WERI-Rb-1 (cell line): ENCODE measurements around the gene PRUNE1.
A peak's percentile ranks its signal among the peaks of the same experiment; 100 is the strongest.

Source experiments
- DNase-seq: peaks from one replicate; pipeline ENCODE4 v3.0.0-alpha.2; 2020
- H3K27ac ChIP-seq: fragments of 250-450 bp; sonication (Bioruptor Pico); 2 replicates; pipeline ENCODE4 v1.5.1; 2020; ENCODE audit warnings: mild to moderate bottlenecking, moderate library complexity
- H3K27me3 ChIP-seq: fragments of 250-450 bp; sonication (Bioruptor Pico); 2 replicates; pipeline ENCODE4 v1.5.1; 2021; ENCODE audit warnings: mild to moderate bottlenecking, low read depth, moderate library complexity; ENCODE audit not compliant: insufficient read depth, severe bottlenecking
- H3K36me3 ChIP-seq: fragments of 250-450 bp; sonication (Bioruptor Pico); 2 replicates; pipeline ENCODE4 v1.5.1; 2020; ENCODE audit warnings: mild to moderate bottlenecking, moderate library complexity
- H3K4me3 ChIP-seq: 2 replicates; pipeline ENCODE4 v1.5.1; 2011; ENCODE audit warnings: low read depth, mild to moderate bottlenecking, control low read depth, low read length
- H3K9me3 ChIP-seq: fragments of 250-450 bp; sonication (Bioruptor Pico); 2 replicates; pipeline ENCODE4 v1.5.1; 2021; ENCODE audit warnings: mild to moderate bottlenecking, moderate library complexity; ENCODE audit not compliant: severe bottlenecking
- TF ChIP-seq, protein P1 (sequence below): IDR thresholded peaks from 2 replicates; pipeline ENCODE4 v1.5.1; 2011; ENCODE audit warnings: low read depth, mild to moderate bottlenecking, control low read depth, inconsistent platforms, low read length

PRUNE1 gene

DNA sequence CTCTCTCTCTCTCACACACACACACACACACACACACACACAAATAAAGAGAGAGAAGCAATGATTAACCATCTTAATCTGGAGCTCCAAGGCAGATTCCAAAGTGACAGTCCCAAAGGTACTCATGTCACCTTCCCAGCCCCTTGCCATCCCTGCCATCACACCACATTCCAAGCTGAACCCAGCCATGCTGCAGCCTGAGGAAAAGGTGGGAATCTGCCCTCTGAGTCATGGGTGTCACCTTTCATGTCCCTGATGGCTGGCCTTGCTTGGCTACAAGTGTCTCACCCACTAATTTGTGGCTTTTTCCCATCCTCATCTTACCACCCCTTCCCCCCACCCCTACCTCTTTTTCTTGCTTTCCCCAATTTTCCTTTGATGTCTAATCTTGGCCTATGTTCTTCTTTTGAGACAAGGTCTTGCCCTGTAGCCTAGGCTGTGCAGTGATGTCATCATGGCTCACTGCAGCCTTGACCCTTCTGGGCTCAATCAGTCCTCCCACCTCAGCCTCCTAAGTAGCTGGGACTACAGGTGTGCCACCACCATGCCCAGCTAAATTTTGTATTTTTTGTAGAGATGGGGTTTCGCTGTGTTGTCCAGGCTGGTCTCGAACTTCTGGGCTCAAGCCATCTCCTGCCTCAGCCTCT, 22.9 kb upstream of the PRUNE1 start:
- H3K36me3 ChIP-seq = no peaks in the 10 kb centered on the region
- H3K27me3 ChIP-seq = no peaks in the 10 kb centered on the region
- TF ChIP-seq, protein P1, sequence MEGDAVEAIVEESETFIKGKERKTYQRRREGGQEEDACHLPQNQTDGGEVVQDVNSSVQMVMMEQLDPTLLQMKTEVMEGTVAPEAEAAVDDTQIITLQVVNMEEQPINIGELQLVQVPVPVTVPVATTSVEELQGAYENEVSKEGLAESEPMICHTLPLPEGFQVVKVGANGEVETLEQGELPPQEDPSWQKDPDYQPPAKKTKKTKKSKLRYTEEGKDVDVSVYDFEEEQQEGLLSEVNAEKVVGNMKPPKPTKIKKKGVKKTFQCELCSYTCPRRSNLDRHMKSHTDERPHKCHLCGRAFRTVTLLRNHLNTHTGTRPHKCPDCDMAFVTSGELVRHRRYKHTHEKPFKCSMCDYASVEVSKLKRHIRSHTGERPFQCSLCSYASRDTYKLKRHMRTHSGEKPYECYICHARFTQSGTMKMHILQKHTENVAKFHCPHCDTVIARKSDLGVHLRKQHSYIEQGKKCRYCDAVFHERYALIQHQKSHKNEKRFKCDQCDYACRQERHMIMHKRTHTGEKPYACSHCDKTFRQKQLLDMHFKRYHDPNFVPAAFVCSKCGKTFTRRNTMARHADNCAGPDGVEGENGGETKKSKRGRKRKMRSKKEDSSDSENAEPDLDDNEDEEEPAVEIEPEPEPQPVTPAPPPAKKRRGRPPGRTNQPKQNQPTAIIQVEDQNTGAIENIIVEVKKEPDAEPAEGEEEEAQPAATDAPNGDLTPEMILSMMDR = no peak
- no peak overlapping the region for H3K4me3 ChIP-seq
- H3K27ac ChIP-seq = no peak overlapping the region
- DNase-seq = no peak
- H3K9me3 ChIP-seq = no peaks in the 10 kb centered on the region

DNA sequence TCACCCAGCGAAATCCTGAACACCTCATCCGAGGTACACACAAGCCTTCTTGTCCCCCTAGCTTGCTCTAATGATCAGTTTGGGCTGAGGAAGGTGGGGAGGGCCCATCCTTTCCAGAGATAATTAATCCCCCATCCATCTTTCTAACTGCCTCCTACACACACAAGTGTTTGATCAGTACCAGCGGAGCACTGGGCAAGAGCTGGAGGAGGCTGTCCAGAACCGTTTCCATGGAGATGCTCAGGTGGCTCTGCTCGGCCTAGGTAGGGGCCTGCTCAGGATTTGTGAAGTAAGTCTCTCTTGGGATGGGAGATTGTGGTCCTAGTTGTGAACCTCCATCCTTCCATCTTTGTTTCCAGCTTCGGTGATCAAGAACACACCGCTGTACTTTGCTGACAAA, 20.3 kb upstream of the PRUNE1 start:
- Histone ChIP-seq H3K36me3 (no peaks in the 10 kb centered on the region), H3K4me3 (no peak overlapping the region), H3K27ac (no peak overlapping the region), H3K9me3 (no peaks in the 10 kb centered on the region), H3K27me3 (no peaks in the 10 kb centered on the region)
- TF ChIP-seq, protein P1 = no peak
- no peak for DNase-seq

DNA sequence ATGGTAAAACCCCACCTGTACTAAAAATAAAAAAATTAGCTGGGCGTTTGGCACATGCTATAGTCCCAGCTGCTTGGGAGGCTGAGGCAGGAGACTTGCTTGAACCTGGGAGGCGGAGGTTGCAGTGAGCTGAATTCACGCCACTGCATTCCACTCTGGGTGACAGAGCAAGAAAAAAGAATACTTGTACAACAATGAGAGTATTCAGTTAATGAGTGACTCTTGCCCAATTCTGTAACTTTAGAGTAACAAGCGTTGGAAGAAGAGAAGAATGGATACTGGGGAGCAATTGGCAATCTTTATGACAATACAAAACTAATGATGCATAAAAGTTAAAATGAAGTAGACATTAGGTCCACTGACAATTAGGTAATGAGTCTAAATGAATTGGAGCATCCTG, 15.6 kb upstream of the PRUNE1 start:
- Histone ChIP-seq H3K4me3 (no peak overlapping the region), H3K36me3 (peaks cover 12% of the 10 kb centered on the region), H3K27me3 (no peaks in the 10 kb centered on the region), H3K9me3 (no peaks in the 10 kb centered on the region), H3K27ac (no peak overlapping the region)
- no peak for DNase-seq
- TF ChIP-seq, protein P1 = no peak

DNA sequence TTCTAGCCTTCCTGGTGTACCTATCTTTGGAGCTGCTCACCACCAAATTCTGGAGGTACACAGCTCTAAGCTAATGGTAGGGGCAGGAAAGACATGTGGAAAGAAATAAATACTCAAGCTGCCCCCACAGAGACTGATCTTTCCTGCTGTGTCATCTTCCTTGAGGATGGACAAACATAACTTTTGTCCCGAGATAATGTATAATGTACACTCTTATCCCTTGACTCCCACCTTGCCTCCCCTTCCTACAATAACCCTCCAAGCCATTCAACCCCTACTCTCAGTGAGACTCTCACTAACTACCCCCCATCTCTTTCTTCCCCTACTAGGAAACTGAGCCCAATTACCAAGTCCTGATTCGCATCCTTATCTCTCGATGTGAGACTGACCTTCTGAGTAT, 14.0 kb upstream of the PRUNE1 start:
- TF ChIP-seq, protein P1 = no peak
- no peak for DNase-seq
- Histone ChIP-seq H3K27me3 (no peaks in the 10 kb centered on the region), H3K36me3 (peaks cover 25% of the 10 kb centered on the region), H3K27ac (no peak overlapping the region), H3K9me3 (no peaks in the 10 kb centered on the region), H3K4me3 (no peak overlapping the region)

DNA sequence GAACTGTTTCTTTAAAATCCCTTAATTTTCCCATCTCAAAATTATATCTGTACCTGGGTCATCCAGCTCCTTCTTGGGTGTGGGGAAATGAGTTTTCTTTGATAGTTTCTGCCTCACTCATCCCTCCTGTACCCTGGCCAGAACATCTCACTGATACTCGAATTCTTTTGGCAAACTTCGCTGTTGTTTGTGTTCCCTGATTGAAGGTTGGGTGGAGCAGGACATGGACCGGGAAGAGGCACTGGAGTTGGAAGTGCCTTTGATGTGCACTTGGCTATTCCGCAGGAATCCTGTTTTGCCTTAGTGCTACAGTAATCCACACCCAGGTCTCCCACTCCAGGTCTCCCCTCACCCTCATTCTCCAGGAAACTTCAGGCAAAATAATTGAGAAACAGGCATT, 12.8 kb upstream of the PRUNE1 start:
- H3K9me3 ChIP-seq = no peaks in the 10 kb centered on the region
- no peaks in the 10 kb centered on the region for H3K27me3 ChIP-seq
- no peak for DNase-seq
- TF ChIP-seq, protein P1 = no peak
- peaks cover 29% of the 10 kb centered on the region for H3K36me3 ChIP-seq
- no peak overlapping the region for H3K27ac ChIP-seq
- no peak overlapping the region for H3K4me3 ChIP-seq

DNA sequence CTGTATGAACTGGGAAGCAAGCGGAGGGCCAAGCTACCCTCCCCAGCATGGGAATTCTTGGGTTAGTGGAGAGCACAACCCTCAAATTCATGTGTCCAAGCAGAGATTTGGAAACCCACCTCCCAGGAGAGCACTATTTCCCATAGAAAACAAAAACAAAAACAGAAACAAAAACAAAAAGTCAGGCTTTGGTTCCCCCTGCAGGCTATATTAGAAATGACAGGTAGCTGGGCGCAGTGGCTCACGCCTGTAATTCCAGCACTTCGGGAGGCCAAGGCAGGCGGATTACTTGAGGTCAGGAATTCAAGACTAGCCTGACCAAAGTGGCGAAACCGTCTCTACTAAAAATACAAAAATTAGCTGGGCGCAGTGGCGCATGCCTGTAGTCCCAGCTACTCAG, 12.4 kb upstream of the PRUNE1 start:
- H3K27me3 ChIP-seq = no peaks in the 10 kb centered on the region
- H3K27ac ChIP-seq = no peak overlapping the region
- H3K36me3 ChIP-seq = peaks cover 29% of the 10 kb centered on the region
- DNase-seq = peak; percentile 71
- H3K9me3 ChIP-seq = no peaks in the 10 kb centered on the region
- no peak overlapping the region for H3K4me3 ChIP-seq
- TF ChIP-seq, protein P1 = peak; percentile 83
